GM12872 (cell line): ENCODE data around the gene FAM83B.

Experiments
- CTCF ChIP-seq: IDR thresholded peaks from 3 replicates; pipeline ENCODE4 v1.5.1; 2011; ENCODE audit warnings: low read depth, mild to moderate bottlenecking, low read length, moderate library complexity; ENCODE audit not compliant: insufficient read depth

The FAM83B gene

GRCh38 chr6:54988576-54988975 is 142.0 kb downstream of the FAM83B start:
- no peak for TF ChIP-seq CTCF

GRCh38 chr6:54990001-54990400 is 143.4 kb downstream of the FAM83B start:
- TF ChIP-seq CTCF = no peak
